SKM-1 (cell line): ENCODE data around the gene ARHGAP10.

ENCODE experiments used
- DNase-seq: peaks from one replicate; lab custom pipeline; 2025; ENCODE audit not compliant: unreplicated experiment; lab: John Stamatoyannopoulos, UW

ARHGAP10 gene

GRCh38 chr4:147732518-147733235, 789 bp downstream of the ARHGAP10 start:
- DNase-seq: peak; percentile 29

- DNase-seq: no peak
Observed at GRCh38 chr4:147733716-147734344, 1.9 kb downstream of the ARHGAP10 start.

GRCh38 chr4:147734496-147734895, 2.6 kb downstream of the ARHGAP10 start:
- no peak for DNase-seq

- DNase-seq: no peak
Observed at GRCh38 chr4:147735413-147736301, 3.8 kb downstream of the ARHGAP10 start.

- no peak for DNase-seq
Observed at GRCh38 chr4:147736458-147736857, 4.6 kb downstream of the ARHGAP10 start.

- no peak for DNase-seq
Observed at GRCh38 chr4:147737623-147738022, 5.7 kb downstream of the ARHGAP10 start.

- no peak for DNase-seq
Observed at GRCh38 chr4:147739239-147739823, 7.4 kb downstream of the ARHGAP10 start.

- DNase-seq: no peak
Observed at GRCh38 chr4:147740176-147740575, 8.3 kb downstream of the ARHGAP10 start.

- no peak for DNase-seq
Observed at GRCh38 chr4:147741190-147741788, 9.4 kb downstream of the ARHGAP10 start.

- no peak for DNase-seq
Observed at GRCh38 chr4:147747787-147748454, 16.0 kb downstream of the ARHGAP10 start.

- DNase-seq: no peak
Observed at GRCh38 chr4:147749811-147750321, 18.0 kb downstream of the ARHGAP10 start.

GRCh38 chr4:147753047-147753446, 21.2 kb downstream of the ARHGAP10 start:
- DNase-seq: no peak

GRCh38 chr4:147754037-147754445, 22.2 kb downstream of the ARHGAP10 start:
- DNase-seq: no peak

- DNase-seq: no peak
Observed at GRCh38 chr4:147755561-147756295, 23.8 kb downstream of the ARHGAP10 start.

- DNase-seq: no peak
Observed at GRCh38 chr4:147756417-147756816, 24.5 kb downstream of the ARHGAP10 start.

GRCh38 chr4:147760176-147760575, 28.3 kb downstream of the ARHGAP10 start:
- no peak for DNase-seq

GRCh38 chr4:147760695-147761094, 28.8 kb downstream of the ARHGAP10 start:
- no peak for DNase-seq

- no peak for DNase-seq
Observed at GRCh38 chr4:147761218-147761883, 29.5 kb downstream of the ARHGAP10 start.

GRCh38 chr4:147764337-147764736, 32.4 kb downstream of the ARHGAP10 start:
- DNase-seq: no peak
